RCC 7860 (cell line): ENCODE data around the gene SUN5.

Experiments
- DNase-seq: peaks from one replicate; pipeline ENCODE4 v3.0.0-alpha.2; 2015; ENCODE audit warnings: low spot score
- FAIRE-seq: peaks from 2 replicates; lab custom pipeline; 2012; peaks lifted over from hg19 to GRCh38; lab: Jason Lieb, UNC

SUN5 gene

GRCh38 chr20:33014336-33015113, 10.3 kb upstream of the SUN5 start:
- FAIRE-seq (no peak), DNase-seq (no peak)

GRCh38 chr20:33013701-33014326, 9.6 kb upstream of the SUN5 start:
- DNase-seq (no peak), FAIRE-seq (no peak)

- DNase-seq: no peak
- FAIRE-seq: no peak
Observed at GRCh38 chr20:33012327-33013189, 8.3 kb upstream of the SUN5 start.

- no peak for FAIRE-seq
- no peak for DNase-seq
Observed at GRCh38 chr20:33010674-33011449, 6.6 kb upstream of the SUN5 start.

GRCh38 chr20:33010133-33010504, 5.9 kb upstream of the SUN5 start:
- FAIRE-seq (no peak), DNase-seq (no peak)

- no peak for FAIRE-seq
- DNase-seq: no peak
Observed at GRCh38 chr20:33009214-33010132, 5.2 kb upstream of the SUN5 start.

- no peak for FAIRE-seq
Observed at GRCh38 chr20:33008336-33009213, 4.3 kb upstream of the SUN5 start.

GRCh38 chr20:33007376-33008335, 3.4 kb upstream of the SUN5 start, which contains the start of gene BPIFB2:
BPIFB2 (plus strand) TSS chr20:33007704; CDS start chr20:33008575, 871 bp downstream.
- no peak for FAIRE-seq
- no peak for DNase-seq

More at GRCh38 chr20:33008336-33009213, 4.3 kb upstream of the SUN5 start:
- no peak for DNase-seq

GRCh38 chr20:33006776-33007375, 2.6 kb upstream of the SUN5 start:
- DNase-seq (no peak), FAIRE-seq (no peak)

- FAIRE-seq (no peak), DNase-seq (no peak)
Observed at GRCh38 chr20:33005908-33006775, 1.9 kb upstream of the SUN5 start.

- FAIRE-seq: peak; percentile 53
- DNase-seq: peak; percentile 46
Observed at GRCh38 chr20:33005132-33005566, 916 bp upstream of the SUN5 start.

GRCh38 chr20:33002087-33002808, 2.0 kb downstream of the SUN5 start:
- DNase-seq: no peak
- FAIRE-seq: no peak

- no peak for DNase-seq
- FAIRE-seq: no peak
Observed at GRCh38 chr20:33000802-33001466, 3.3 kb downstream of the SUN5 start.

GRCh38 chr20:32999603-33000250, 4.5 kb downstream of the SUN5 start:
- FAIRE-seq (no peak), DNase-seq (no peak)
